Measurements from ENCODE around the gene OSBP2.

OSBP2 gene

GRCh38 chr22:30881361-30882183 lies 186.9 kb downstream of the OSBP2 start:
- DNase-seq (ENCODE audit: low read depth), result no peak

- DNase-seq (ENCODE audit: low read depth), result no peak
Measured at GRCh38 chr22:30882184-30882717, 187.6 kb downstream of the OSBP2 start.

- no peak for DNase-seq (ENCODE audit: low read depth)
Measured at GRCh38 chr22:30882974-30883533, 188.4 kb downstream of the OSBP2 start.

GRCh38 chr22:30883586-30884145 lies 189.0 kb downstream of the OSBP2 start:
- DNase-seq (ENCODE audit: low read depth), result no peak

- DNase-seq (ENCODE audit: low read depth), result no peak
Measured at GRCh38 chr22:30884211-30885000, 189.7 kb downstream of the OSBP2 start.

GRCh38 chr22:30885001-30885366 lies 190.3 kb downstream of the OSBP2 start:
- no peak for DNase-seq (ENCODE audit: low read depth)

- no peak for DNase-seq (ENCODE audit: low read depth)
Measured at GRCh38 chr22:30885591-30885990, 190.9 kb downstream of the OSBP2 start.

GRCh38 chr22:30887453-30887852 lies 192.8 kb downstream of the OSBP2 start:
- DNase-seq (ENCODE audit: low read depth), result no peak

- DNase-seq (ENCODE audit: low read depth), result no peak
Measured at GRCh38 chr22:30887861-30888260, 193.2 kb downstream of the OSBP2 start.

- no peak for DNase-seq (ENCODE audit: low read depth)
Measured at GRCh38 chr22:30889268-30889995, 194.8 kb downstream of the OSBP2 start.

- DNase-seq (ENCODE audit: low read depth), result no peak
Measured at GRCh38 chr22:30889996-30890480, 195.4 kb downstream of the OSBP2 start.

- DNase-seq (ENCODE audit: low read depth), result no peak
Measured at GRCh38 chr22:30890686-30891442, 196.2 kb downstream of the OSBP2 start.

- no peak for DNase-seq (ENCODE audit: low read depth)
Measured at GRCh38 chr22:30891443-30891755, 196.7 kb downstream of the OSBP2 start.

- DNase-seq (ENCODE audit: low read depth), result no peak
Measured at GRCh38 chr22:30891781-30892180, 197.1 kb downstream of the OSBP2 start.

- DNase-seq (ENCODE audit: low read depth), result no peak
Measured at GRCh38 chr22:30892286-30892685, 197.6 kb downstream of the OSBP2 start.

- no peak for DNase-seq (ENCODE audit: low read depth)
Measured at GRCh38 chr22:30892731-30893221, 198.1 kb downstream of the OSBP2 start.

- no peak for DNase-seq (ENCODE audit: low read depth)
Measured at GRCh38 chr22:30893434-30894370, 199.0 kb downstream of the OSBP2 start.

GRCh38 chr22:30894371-30894740 lies 199.7 kb downstream of the OSBP2 start:
- DNase-seq (ENCODE audit: low read depth), result no peak

- no peak for DNase-seq (ENCODE audit: low read depth)
Measured at GRCh38 chr22:30902496-30903357, 208.1 kb downstream of the OSBP2 start.
